ENCODE data around the gene CTBP2.

The CTBP2 gene

DNA sequence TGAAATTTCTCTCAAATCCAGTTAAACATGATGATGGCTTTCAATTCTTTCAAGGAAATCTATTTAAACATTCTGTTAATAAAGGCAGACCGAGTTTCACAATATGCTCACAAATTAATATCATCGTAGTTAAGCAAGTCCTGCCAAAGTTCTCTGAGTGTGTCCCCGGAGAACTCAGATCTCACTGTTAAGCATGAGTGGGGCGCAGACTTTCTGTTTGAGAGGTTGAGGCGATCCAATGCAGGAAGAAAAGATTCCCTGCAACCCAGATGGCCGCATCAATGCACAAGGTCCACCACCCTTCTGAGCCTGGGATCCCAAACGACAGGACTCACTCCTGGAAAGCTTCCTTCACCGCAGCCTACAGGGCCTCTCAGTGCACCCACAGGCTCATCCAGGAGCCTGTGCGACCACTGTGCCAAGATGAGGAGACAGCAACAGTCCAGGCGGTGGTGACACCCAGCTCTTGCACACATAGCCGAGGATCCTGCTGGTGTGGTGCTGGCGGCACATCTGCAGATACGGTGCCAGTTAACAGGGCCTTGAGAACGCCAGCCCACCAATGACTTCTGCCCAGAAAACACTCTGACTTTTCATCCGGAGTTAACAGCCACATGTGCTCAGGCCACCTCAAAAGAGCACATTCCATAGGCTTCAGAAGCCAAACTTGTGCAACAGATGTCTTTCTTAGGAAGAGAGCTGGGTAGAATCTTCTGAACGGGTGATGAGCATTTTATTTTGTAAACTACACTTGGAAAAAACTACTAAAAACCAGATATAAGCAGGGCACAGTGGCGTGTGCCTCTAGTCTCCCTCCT lies 116.3 kb downstream of the CTBP2 start:
- DNase-seq (ENCODE audit: low spot score) = no peak

DNA sequence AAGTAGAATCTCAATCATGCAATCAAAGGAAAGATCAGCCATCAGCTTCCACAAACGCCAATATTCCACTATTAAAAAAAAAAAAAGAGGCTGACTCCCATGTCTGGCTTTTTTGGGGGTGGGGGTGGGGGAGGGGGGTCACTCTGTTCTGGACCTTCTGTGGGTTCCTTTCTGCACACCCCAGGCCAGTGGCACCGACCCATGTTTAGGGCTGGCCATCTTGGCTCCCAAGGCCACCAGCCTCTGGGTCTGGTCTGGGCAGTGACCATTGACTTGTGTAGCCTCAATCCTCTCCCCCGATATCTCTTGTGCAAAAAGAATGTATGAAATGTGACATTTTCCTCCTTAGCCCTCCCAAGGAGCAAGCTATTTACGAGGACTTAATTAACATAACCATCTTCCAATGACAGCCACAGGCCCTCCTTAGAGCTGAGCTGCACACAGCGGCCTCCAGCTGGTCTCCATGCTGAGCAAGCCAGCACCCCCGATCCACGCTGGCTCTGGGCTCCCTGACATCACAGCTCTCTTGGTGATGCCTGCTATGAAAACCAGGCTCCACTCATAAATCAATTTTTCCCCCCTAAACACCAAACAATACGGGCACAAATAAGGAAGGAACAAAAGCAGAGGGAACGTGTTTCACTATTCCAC lies 118.4 kb downstream of the CTBP2 start:
- no peak for DNase-seq (ENCODE audit: low spot score)

DNA sequence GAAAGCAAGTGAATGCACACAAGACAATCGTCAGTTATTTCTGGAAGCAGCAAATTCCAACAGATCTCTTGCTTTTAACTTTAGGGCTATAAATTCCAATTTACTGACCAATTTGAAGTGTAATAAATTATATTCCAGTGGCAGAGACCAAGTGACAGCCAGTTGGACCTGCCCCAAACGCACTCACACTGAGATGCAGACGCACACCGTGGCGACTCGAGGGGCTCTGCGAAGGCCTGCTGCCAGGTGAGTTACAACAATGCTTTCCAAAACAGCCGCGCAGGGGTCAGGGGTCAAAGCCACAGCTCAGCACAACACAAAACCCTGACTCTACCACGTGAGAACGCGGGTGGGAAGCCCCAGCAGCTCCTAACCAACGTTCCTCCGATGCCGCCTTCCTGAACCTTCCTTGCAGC lies 121.0 kb downstream of the CTBP2 start:
- no peak for DNase-seq (ENCODE audit: low spot score)

DNA sequence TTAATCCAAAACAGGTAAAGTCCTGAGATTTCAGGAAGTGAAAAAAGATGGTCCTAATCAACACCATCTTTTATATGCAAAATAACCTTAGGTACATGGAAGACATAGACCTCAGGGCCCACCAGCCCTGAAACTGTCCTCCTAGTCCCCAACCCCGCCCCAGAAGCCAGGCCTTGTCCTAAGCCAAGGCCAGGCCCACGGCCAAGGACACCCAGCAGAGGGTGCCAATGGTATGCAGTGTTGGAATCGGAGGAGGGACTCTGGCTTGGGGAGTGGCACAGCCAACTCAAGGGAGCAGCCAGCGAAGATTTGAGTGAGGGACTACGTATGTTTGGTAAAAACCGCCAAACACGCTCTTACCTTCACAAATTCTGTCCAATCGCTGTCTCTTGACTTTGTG lies 121.7 kb downstream of the CTBP2 start:
- peak; percentile 21 for DNase-seq (ENCODE audit: low spot score)

DNA sequence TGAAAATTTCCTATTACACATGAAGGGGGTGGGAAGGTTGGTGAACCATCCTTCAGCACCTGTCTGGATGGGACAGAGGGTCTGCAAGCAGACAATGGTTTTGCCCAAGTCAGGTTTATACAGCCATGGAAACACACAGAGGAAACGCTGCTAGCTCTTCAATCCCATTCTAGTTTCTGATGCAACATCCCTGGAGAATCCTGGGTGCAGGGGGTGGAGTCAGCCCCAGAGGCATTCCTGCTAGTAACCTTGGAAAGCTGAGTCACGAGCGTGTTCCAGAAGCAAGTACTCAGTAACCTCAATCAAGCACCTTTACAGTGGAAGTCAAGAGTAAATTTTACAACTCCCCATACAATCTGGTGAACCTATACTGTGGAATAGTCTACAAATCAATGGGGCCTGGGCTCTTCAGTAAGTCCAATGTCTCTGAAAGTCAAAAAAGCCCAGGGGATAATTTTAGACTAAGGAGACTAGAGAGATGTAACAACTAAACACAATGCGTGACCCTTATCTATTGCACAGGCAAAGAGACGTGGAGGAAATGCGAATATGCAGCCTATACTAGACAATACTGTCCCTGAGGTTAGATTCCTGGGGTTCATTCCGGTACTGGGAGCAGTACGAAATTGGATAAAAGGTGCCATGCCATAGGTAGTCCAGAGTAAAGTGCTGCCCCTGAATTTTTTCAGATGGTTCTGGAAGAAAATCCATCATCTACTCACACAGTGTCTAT lies 123.1 kb downstream of the CTBP2 start:
- peak; percentile 72 for DNase-seq (ENCODE audit: low spot score)

DNA sequence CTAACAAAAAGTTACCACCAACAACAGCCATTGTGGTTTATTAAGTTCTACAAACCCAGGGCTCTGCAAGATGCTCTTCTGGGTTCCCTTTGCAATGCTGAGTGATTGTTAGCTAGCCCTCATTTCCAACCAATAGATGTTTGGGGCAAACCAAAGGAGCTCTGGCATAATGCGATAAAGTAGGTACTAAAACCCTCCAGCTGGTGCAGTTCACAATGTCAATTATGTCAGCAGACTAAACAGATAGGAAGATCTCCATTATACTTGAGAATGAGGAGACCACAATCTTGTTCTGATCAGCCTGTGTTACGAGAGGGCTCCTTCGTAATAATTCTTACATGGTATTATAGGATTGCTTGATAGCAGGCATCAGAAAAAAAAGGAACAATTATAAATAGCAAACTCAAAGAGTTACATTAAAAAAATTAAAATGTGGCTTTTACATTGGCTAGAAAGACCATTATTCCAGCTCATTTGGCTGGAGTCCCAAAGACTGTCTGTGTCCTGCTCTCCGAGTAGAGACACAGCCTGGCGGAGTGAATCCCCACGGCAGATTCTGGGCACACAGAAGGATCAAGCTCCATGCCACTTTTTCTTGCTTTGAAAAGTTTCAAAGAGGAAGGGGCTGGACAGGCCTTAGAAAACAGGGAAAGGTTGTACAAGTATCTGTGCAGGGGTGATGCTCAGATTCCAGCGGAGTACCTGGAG lies 124.6 kb downstream of the CTBP2 start:
- no peak for DNase-seq (ENCODE audit: low spot score)

DNA sequence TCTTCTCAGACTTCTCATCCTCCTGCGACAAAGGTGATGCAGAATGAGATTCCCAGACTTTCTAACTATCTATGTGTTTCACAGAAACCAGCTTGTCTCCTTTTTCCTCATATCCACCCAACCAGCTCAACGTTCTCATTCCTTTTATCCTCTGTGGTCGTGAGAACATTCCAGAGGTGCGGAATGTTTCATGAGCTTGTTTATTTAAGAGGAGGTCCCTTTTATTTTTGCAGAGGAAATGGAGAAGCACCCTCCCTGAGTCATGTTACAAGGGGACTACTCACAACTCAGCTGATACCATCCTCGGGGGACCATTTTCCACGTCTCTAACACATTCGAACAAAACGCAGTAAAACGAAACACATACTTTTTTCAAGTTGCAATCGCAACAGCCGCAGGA lies 125.2 kb downstream of the CTBP2 start:
- DNase-seq (ENCODE audit: low spot score) = peak; percentile 80

DNA sequence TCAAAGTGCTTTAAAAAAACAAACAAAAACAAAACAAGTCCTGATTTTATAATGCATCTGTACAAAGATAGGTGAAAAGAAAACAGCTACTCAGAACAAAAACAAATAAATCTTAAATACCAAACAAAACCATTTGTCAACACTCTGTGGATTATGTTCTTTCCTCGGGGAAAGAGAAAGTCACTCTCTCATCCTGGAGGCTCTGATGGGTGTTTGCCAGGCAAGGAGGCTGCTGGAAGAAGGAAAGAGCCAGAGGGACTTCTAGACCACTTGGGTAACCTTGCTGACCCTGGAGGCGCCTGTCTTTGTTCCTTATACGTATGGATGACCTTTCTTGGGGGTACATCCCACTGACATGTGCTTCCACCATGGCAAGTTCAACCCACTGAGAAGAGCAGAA lies 125.7 kb downstream of the CTBP2 start:
- no peak for DNase-seq (ENCODE audit: low spot score)

DNA sequence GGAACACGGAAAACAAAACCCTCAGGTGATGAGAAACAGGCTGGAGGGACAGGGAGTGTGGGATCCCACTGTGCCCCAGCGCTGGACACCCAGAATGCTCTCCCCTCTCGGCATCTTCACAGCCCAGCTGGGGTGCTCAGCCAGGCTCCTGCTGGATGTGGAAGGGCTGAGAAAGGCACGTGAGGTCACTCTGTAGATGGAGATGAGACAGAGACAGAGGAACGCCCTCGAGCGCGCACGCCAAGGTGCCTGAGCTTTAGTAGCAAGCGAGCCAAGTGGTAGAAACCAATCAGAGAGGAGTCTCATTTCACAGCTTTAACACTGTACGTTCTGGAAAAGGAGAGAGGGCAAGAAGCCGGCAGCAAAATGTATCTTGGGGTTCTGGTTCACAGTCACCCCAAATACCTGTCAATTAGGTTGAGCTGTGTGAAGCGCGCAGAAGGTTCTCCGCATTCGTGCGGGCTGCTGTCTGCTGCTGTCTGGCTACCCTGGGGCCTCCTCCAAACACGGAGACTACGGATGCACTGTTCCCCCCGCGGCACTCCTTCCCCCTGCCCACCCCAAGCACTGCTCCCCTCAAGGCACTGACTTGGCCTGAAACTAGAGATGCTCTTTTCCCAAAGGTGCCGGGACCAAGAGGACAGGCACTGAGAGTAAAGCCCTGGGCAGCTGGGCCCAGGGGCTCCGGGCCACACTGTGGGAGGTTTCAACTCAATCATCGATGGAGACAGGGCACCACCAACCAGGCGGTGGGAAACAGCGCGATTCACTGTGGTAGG lies 127.0 kb downstream of the CTBP2 start:
- no peak for DNase-seq (ENCODE audit: low spot score)

DNA sequence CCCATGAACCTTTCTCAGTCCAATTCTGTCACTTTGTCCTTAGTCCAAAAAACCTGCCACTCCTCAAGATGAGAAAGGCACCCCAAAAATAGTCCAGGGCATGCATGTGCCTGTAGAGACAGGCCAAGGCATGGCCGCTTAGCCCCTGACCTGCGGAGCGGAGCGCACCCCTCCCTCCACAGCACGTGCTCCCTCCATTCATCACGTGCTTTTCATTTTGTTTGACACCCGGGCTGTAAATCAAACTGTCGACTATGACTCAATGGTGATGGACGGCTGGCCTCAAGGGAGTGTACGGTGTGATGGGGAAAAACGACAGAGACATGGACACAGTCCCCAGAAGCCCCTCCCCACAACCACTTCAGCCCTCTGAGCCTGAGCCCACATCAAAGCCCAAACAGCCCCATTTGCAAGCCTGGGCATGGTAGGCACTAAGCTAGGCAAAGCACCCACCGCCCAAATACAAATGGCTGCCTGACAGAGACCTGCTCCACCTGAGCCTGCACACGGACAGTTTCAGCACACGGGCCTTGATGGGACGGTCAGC lies 127.8 kb downstream of the CTBP2 start:
- no peak for DNase-seq (ENCODE audit: low spot score)

DNA sequence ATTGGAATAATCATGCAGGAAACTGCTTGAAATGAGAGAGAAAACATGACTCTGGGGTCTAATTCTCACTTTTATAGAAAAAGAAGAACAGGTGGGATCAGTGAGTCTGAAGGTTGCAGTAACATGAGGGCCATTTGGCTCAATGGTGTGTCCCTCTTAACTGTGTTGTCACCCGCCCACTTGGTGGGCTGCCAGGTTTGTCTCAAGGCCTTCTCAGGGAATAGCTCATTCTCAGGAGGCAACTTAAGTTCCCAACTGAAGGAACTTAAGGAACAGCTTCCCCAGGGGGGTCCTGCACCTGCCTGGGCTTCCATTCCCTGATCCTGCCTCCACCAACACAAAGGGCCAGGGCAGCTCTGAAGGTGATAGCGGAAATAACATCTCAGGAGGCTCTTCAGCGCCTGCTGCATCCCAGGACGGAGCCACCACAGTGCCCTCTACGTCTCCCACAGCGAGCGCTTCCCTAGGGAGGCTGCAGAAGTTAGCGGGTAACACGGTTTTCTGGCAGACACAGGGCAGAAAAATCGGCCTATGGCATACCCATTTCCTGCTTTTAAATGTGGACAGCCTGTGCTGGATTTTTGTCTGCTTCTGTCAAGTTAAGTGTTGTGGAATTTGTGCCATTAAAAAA lies 129.7 kb downstream of the CTBP2 start:
- no peak for DNase-seq (ENCODE audit: low spot score)

DNA sequence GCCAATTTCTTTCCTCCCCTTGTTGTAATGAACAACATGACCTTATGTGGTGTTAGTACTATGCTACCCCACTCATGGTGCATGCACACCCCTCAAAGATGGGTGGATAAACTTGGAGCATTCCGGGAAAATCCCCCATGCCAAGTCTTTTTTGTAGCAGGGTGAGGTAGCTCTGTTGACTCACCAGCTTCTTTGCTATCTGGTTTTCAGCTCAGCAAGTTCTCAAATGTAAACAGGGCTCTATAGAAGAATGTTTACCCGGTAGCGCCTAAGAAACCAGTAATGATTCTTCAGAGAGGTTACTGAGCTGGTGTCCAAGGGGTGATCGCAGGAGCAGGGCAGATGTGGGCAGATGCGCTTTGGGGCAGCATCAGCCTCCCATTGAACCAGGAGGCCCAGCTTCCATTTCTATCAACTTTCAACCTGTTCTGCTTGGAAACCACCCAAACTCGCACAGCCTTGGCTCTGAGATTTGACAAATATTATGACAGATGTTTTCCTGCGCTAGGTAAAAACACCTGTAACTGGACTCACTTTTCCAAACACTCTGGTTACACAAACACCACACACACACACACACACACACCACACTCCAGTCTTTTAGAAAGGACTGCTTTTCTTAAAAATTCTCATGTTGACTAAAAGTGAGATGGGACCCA lies 130.7 kb downstream of the CTBP2 start:
- no peak for DNase-seq (ENCODE audit: low spot score)

DNA sequence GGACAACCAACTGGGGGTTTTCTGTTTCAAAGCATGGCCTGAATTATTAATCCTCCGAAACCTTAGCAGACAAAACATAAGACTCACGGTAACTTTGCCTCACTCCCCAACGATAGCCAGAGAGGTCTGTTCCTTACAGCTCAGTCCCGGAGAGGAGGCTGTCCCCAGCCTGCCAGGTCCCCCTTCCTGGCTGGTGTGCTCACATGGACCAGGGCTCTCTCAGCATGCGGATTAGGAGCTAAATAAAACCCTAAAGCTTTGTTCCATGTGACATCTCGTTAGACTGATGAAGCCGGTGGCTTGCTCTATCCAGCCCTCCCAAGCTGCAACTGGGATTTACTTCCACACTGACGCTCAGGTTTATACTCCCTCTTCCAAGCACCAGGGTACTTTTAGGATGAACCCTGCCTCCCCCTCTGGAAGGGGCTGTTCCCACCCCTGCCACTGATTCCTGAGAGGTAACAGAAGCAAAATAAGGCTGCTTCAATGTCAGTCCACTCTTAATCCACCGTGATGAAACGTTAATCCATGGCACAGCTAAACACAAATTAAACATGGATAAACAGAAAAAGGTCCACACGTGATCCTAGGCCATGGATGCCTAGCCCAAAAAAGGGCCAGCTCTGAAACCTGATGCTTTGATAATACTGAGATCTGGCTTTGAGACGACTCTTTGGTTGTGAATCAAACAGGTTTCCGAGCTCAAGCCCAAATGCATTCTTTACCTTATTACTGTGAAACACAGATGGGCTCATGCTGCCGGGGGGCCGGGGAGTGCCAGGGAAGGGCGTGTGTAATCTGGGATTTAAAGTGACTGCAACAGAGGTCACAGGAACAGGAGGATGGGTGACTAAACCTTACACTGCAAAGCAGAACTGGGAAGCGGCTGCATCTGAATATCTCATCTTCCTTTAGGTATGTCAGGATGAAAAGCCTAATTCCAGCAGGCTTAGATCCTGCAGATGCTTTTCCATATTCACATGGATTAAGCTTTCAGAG lies 132.2 kb downstream of the CTBP2 start:
- DNase-seq (ENCODE audit: low spot score) = no peak

DNA sequence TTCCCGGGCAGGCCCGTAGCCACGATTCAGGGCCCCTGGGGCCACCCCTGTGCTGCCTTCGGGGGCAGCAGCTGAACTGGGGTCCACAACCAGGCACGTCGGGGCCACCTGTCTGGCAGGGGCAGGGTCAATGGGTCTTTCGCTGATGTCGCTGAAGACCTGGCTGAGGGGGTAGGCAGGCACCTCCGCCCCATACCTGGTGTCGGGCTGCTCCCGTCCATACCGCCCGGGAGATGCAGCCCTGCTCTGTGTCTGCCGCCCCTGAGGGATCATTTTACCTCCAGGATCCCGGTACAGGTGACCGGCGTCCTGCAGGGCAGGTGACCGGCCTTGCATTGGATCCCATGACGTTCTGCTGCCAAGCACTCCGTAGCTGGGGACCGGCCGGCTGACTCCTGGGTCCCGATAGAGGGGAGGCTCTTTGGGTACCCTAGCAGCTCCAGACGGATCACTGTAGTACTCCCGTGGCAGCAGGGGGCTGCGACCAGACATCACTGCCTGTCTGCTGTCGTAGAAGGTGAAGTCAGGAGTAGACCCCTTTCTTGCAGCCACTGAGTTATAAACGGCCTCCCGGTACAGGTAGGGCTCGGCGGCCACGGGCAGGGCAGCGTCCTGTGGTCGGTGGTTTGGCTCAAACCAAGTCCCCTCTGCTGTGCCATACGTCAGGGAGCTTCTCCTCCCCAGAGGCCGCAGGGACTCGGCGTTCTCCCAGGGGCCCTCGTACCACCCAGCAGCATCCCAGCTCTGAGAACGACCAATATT lies 133.2 kb downstream of the CTBP2 start:
- no peak for DNase-seq (ENCODE audit: low spot score)

DNA sequence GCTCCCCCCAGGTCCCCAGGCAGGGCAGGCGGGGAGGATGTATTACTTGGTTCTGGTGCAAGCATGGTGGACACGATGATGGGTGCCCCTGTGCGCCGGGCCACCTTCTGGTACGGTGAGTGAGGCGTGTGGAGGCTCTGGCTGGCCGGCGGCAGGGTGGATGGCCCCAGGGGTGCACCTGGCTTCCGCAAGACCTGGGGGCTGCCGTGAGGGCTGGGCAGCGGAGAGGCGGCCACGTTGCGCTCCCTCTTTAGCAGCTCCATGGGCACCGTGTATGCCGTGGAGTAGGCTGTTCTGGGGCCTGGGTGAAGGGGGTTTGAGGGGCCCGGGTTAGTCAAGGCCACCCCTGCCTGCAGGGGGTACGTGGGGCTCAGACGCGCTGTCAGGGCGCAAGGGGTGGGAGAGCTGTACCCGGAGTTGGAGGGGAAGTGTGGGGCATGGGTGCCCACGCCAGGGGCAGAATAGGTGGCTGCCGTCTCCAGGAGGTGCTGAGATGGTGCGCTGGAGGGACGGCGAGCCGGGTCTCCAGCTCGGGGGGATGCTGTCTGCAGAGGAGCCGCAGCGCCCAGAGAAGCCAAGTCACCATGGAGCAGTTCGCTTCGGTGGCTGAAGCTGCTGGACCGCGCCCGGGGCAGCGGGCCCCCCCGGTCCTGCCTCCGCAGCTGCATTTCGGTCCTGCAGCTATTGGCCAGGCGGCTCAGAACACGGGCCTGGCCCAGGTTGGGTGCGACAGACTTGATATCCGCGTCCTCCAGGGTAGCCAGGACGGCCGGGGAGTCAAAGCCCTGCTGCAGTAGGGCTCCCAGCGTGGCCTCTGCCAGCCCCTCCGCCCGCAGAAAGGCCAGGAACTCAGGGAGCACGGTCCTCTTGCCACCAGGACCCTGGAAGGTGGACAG lies 134.1 kb downstream of the CTBP2 start:
- no peak for DNase-seq (ENCODE audit: low spot score)

DNA sequence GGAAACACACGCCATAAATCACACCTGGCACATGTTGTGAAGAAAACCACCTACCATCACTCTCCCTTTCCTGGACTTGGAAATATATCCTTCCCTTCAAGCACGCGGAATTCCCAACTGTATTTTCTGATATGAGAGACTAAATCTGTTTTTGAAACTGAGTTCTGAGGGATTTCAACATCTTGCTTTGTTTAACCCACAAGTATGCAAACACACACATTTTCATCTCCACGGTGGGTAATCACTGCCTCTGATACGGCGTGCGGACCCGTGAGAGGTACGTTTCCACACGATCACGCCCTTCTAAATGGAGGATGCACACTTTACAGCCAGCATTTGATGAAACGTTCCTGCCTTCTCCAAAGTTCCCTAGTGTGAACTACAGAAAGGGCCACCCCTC lies 135.0 kb downstream of the CTBP2 start:
- DNase-seq (ENCODE audit: low spot score) = no peak

All from SW480 (cell line).